OCI-M2 (cell line): ENCODE results near the gene PEX19.

Experiments
- DNase-seq: peaks from one replicate; lab custom pipeline; 2025; ENCODE audit not compliant: unreplicated experiment; lab: John Stamatoyannopoulos, UW

The PEX19 gene

GRCh38 chr1:160239582-160240299 lies 45.2 kb downstream of the PEX19 start:
- no peak for DNase-seq

- no peak for DNase-seq
Observed at GRCh38 chr1:160238408-160238807, 46.5 kb downstream of the PEX19 start.

GRCh38 chr1:160237558-160237957 lies 47.4 kb downstream of the PEX19 start:
- no peak for DNase-seq

GRCh38 chr1:160236806-160237205 lies 48.1 kb downstream of the PEX19 start:
- no peak for DNase-seq

GRCh38 chr1:160232911-160233310 lies 52.0 kb downstream of the PEX19 start:
- no peak for DNase-seq

GRCh38 chr1:160228431-160228830 lies 56.5 kb downstream of the PEX19 start:
- no peak for DNase-seq

GRCh38 chr1:160227561-160227960 lies 57.4 kb downstream of the PEX19 start:
- DNase-seq, result no peak

- no peak for DNase-seq
Observed at GRCh38 chr1:160227034-160227433, 57.9 kb downstream of the PEX19 start.
